ENCODE measurements around the gene CBLC. TPM values are rescaled to one million over a fixed set of nuclear protein-coding genes. Genes with fewer than 3 reads are reported as not detected.

CBLC gene, protein sequence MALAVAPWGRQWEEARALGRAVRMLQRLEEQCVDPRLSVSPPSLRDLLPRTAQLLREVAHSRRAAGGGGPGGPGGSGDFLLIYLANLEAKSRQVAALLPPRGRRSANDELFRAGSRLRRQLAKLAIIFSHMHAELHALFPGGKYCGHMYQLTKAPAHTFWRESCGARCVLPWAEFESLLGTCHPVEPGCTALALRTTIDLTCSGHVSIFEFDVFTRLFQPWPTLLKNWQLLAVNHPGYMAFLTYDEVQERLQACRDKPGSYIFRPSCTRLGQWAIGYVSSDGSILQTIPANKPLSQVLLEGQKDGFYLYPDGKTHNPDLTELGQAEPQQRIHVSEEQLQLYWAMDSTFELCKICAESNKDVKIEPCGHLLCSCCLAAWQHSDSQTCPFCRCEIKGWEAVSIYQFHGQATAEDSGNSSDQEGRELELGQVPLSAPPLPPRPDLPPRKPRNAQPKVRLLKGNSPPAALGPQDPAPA
- total RNA-seq (2022; extraction: Qiagen RNA extraction; ENCODE audit: low read depth): not detected in 5 replicates

DNA sequence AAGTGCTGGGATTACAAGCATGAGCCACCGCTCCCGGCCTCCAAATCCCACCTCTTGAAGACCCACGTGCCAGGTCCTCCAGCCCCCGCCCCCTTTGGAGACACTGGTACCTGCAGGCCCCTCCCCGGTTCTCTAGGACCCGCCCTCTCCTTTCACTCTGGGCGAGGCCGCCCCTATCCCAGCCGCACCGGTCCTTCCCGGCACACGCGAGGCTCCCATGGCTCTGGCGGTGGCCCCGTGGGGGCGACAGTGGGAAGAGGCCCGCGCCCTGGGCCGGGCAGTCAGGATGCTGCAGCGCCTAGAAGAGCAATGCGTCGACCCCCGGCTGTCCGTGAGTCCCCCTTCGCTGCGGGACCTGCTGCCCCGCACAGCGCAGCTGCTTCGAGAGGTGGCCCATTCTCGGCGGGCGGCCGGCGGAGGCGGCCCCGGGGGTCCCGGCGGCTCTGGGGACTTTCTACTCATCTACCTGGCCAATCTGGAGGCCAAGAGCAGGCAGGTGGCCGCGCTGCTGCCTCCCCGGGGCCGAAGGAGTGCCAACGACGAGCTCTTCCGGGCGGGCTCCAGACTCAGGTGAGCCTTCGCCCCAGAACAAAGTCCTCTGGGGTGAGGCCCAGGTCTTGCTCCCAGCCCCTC is at the start of gene CBLC:
Gene CBLC, plus strand, starts transcription at position 176 of the 633 bp plus-strand sequence. Its CDS starts 42 bp downstream, at position 218.

DNA sequence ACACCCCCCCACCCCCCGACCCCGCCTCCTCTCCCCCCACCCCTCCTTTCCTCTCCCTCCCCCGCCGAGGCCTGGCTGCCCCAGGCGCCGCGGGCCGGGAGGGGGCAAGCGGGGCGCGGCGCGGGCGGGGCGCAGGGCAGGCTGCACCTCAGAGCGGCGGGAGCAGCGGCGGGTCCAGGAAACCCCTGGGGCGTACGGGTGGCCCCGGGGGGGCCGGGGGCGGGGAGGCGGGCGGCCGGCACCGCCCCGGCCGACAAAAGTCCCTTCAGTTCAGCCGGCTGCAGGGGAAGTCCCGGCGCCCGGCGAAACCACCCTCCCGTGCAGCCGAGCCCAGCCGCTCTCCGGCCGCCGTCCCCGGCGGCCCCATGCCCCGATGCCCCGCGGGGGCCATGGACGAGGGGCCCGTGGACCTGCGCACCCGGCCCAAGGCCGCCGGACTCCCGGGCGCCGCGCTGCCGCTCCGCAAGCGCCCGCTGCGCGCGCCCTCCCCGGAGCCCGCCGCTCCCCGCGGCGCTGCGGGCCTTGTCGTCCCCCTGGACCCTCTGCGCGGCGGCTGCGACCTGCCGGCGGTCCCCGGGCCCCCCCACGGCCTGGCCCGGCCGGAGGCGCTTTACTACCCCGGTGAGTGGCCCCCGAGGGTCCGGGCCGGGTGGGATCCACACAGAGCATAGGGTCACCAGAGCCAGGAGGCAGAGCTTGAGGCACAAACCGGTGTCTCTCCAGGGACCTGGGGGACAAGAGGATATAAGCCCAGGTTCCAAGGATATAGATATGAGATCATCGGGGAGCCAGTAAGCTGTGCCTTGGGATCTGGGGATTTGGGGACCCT is 29.1 kb upstream of the CBLC start, which contains the start of gene BCL3:
Gene BCL3, plus strand, starts transcription at position 283 of the 829 bp plus-strand sequence. Its CDS starts 83 bp downstream, at position 366.

DNA sequence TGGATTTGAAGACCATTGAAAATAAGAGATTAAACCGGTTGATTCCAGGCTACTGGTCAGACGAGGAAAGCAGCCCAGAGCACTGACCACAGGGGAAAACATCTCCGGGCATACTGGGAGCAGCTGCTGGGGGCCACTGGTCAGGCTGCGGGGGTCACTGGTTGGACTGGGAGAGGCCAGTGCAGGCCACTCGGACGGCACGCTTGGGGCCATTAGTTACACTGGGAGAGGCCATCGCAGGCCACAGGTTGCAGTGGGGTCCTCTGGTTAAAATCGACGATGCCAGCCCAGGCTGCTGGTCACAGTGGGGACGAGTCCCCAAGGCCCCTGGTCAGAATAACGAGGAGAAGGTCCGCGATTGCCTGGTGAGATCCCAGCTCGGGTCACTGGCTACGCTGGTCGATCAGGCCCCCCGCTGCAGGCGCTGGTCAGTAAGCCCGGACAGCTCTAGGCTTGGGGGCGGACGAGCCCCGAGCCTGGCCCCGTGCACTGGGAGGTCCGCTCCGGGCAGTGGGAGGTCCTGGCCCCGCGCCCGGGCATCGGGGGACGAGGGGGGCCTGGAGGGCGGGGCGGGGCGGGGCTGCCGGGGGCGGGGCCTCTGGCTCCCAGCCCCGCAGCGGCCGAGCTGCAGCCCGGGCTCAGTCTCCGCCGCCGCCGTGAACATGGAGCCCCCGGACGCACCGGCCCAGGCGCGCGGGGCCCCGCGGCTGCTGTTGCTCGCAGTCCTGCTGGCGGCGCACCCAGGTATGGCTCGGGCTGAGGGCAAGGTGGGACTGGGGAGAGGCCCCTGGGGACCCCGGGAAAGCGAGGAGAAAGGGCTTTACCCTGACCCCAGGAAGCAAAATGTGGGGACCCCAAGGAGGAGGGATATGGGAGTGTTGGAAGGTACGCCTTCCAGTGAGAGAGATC is 31.0 kb downstream of the CBLC start, which contains the start of gene BCAM:
Gene BCAM, plus strand, starts transcription at position 641 of the 909 bp plus-strand sequence. Its CDS starts 22 bp downstream, at position 663.

DNA sequence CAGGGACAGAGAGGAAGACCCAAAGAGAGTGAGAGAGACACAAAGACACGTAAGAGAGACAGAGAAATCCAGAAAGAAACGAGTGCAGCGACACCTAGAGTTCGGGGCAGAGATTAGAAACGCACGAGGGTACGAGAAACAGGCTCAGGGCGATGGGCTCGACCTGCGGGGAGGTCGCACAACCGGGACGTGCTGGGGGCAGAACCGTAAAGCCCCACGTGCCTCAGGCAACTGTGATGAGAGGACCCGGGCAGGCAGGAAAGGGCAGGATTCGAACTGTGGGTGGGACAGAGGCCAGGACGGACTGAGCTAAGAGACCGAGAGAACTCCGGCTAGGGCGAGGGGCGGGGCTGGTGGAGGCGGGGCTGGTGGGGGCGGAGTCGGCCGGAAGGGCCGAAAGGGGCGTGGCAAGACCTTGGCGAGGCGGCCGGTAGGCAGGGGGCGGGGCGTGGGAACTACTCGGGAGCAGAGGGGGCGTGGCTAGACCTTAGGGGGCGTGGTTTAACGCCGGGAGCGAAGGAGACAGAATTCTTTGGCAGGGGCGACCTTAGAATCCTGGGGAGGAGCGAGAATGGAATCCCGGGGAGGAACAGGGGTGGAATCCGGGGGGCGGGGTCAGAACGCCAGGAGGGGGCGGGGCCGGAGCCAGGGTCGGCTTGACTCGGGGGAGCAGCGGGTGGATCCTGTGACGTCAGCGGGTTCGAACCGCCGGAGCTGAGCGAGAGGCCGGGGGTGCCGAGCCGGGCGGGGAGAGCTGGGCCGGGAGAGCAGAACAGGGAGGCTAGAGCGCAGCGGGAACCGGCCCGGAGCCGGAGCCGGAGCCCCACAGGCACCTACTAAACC is 68.1 kb downstream of the CBLC start, which contains the start of gene NECTIN2:
Gene NECTIN2, plus strand, starts transcription at position 686 of the 843 bp plus-strand sequence. CDS start 229 bp downstream, outside the sequence.

Other genes with a start within 250 kb of the CBLC start
- 0.06 to 0.12 TPM (median 0.10 TPM) in 3 of 5 replicates, not detected in the others for gene CEACAM20, start 248.2 kb upstream of the CBLC start, total RNA-seq (2022; extraction: Qiagen RNA extraction; ENCODE audit: low read depth)
- gene IGSF23, start 164.3 kb upstream of the CBLC start, total RNA-seq (2022; extraction: Qiagen RNA extraction; ENCODE audit: low read depth): 0.26 to 0.57 TPM (median 0.40 TPM) in 5 replicates
- gene PVR, start 134.0 kb upstream of the CBLC start, total RNA-seq (2022; extraction: Qiagen RNA extraction; ENCODE audit: low read depth): 107 to 128 TPM (median 120 TPM) in 5 replicates
- gene CEACAM19, start 106.4 kb upstream of the CBLC start, total RNA-seq (2022; extraction: Qiagen RNA extraction; ENCODE audit: low read depth): 9.3 to 13.6 TPM (median 9.5 TPM) in 5 replicates
- gene CEACAM16, start 78.7 kb upstream of the CBLC start, total RNA-seq (2022; extraction: Qiagen RNA extraction; ENCODE audit: low read depth): 0.09 to 0.19 TPM (median 0.13 TPM) in 4 of 5 replicates, not detected in the other
- 55.3 to 116 TPM (median 89.8 TPM) in 5 replicates for gene BCL3, start 29.2 kb upstream of the CBLC start, total RNA-seq (2022; extraction: Qiagen RNA extraction; ENCODE audit: low read depth)
- 67.7 to 91.0 TPM (median 77.6 TPM) in 5 replicates for gene BCAM, start 31.2 kb downstream of the CBLC start, total RNA-seq (2022; extraction: Qiagen RNA extraction; ENCODE audit: low read depth)
- 75.5 to 88.4 TPM (median 83.4 TPM) in 5 replicates for gene NECTIN2, start 68.4 kb downstream of the CBLC start, total RNA-seq (2022; extraction: Qiagen RNA extraction; ENCODE audit: low read depth)
- 206 to 267 TPM (median 230 TPM) in 5 replicates for gene TOMM40, start 113.4 kb downstream of the CBLC start, total RNA-seq (2022; extraction: Qiagen RNA extraction; ENCODE audit: low read depth)
- gene APOE, start 127.9 kb downstream of the CBLC start, total RNA-seq (2022; extraction: Qiagen RNA extraction; ENCODE audit: low read depth): 12.2 to 15.8 TPM (median 13.3 TPM) in 5 replicates
- 109 to 128 TPM (median 117 TPM) in 5 replicates for gene APOC1, start 136.7 kb downstream of the CBLC start, total RNA-seq (2022; extraction: Qiagen RNA extraction; ENCODE audit: low read depth)
- not detected in 5 replicates for gene APOC4, start 164.3 kb downstream of the CBLC start, total RNA-seq (2022; extraction: Qiagen RNA extraction; ENCODE audit: low read depth)
- not detected in 5 replicates for gene APOC2, start 168.2 kb downstream of the CBLC start, total RNA-seq (2022; extraction: Qiagen RNA extraction; ENCODE audit: low read depth)
- gene CLPTM1, start 177.5 kb downstream of the CBLC start, total RNA-seq (2022; extraction: Qiagen RNA extraction; ENCODE audit: low read depth): 136 to 197 TPM (median 165 TPM) in 5 replicates
- gene RELB, start 223.6 kb downstream of the CBLC start, total RNA-seq (2022; extraction: Qiagen RNA extraction; ENCODE audit: low read depth): 41.9 to 59.2 TPM (median 49.1 TPM) in 5 replicates

All from A549 treated with DMSO at 1 μM for 4 hours (cell line).